Measurements from ENCODE around the gene ROR2.

DNA sequence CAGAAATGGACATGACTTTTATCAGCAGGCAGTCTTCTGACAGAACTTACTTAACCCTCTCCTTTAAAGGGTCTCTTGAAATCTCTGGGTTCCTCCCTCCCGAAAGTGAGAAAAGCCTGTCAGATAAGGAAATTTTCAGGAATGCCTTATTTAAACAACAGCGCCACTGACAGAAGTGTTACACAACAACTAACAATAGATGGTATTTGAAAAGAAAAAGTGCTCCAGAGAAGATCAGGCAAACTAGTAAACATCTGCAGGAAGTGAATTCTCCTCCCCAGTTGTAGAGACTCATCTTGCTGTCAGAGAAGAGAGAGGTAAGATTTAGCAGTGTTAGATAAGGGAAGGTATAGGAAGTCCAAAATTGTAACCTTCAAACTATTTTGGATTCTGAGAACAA is 419.2 kb downstream of the ROR2 start:
- TF ChIP-seq CTCF (conservative IDR thresholded peaks at IDR 0.05; ENCODE audit: low read depth, low read length): no peak
- no peak for TF ChIP-seq EZH2phosphoT487 (IDR thresholded peaks at IDR 0.05; ENCODE audit: borderline replicate concordance, low read length)

Data from PC-3 (cell line).